Gastroesophageal sphincter (tissue), 4 donors: ENCODE data around the gene GRM3. TPM values are rescaled to one million over a fixed set of nuclear protein-coding genes. Genes with fewer than 3 reads are reported as not detected.

ENCODE experiments used
- ATAC-seq: fragments of 150-250 bp; one replicate; pipeline ENCODE4 v1.9.1; 2016; ENCODE audit warnings: mild to moderate bottlenecking, moderate library complexity
- H3K27ac ChIP-seq, 4 donors: fragments of 200-600 bp; sonication (generic) in 3 of 4; 1 replicate in 3 of 4; 2 replicates in 1 of 4; pipeline ENCODE4 v1.5.1; 2016 to 2019
- H3K27me3 ChIP-seq: fragments of 200-600 bp; sonication (generic); one replicate; pipeline ENCODE4 v1.5.1; 2019
- H3K36me3 ChIP-seq, 2 donors: fragments of 200-600 bp; sonication (generic); one replicate each; pipeline ENCODE4 v1.5.1; 2019; ENCODE audit warnings: control low read depth in 1 of 2
- H3K4me1 ChIP-seq, 3 donors: fragments of 200-600 bp; sonication (generic); 1 replicate in 2 of 3; 2 replicates in 1 of 3; pipeline ENCODE4 v1.5.1; 2016 to 2019; ENCODE audit warnings: control low read depth in 2 of 3
- H3K4me3 ChIP-seq, 2 donors: fragments of 200-600 bp; sonication (generic); one replicate each; pipeline ENCODE4 v1.5.1; 2019; ENCODE audit warnings: mild to moderate bottlenecking in 1 of 2, moderate library complexity in 1 of 2
- H3K9me3 ChIP-seq, 3 donors: fragments of 200-600 bp; sonication (generic); one replicate each; pipeline ENCODE4 v1.5.1; 2017 to 2019; ENCODE audit warnings: control low read depth in 2 of 3
- CTCF ChIP-seq, 4 experiments: fragments of 200-600 bp in 2 of 4; fragments of 450-650 bp in 2 of 4; sonication (generic) in 1 of 4; IDR thresholded peaks; one replicate each; pipeline ENCODE4 v1.5.1; 2017 to 2019; ENCODE audit warnings: antibody characterized with exemption in 4 of 4, mild to moderate bottlenecking in 2 of 4, moderate library complexity in 2 of 4
- EP300 ChIP-seq: sonication (generic); formaldehyde crosslinking; IDR thresholded peaks from one replicate; pipeline ENCODE4 v1.6.1; 2017; ENCODE audit warnings: antibody characterized with exemption, mild to moderate bottlenecking
- POLR2A ChIP-seq, 2 donors: fragments of 450-650 bp; IDR thresholded peaks; one replicate each; pipeline ENCODE4 v1.6.1; 2017; ENCODE audit warnings: antibody characterized with exemption in 2 of 2, mild to moderate bottlenecking in 2 of 2, moderate library complexity in 1 of 2
- POLR2AphosphoS5 ChIP-seq: sonication (generic); formaldehyde crosslinking; IDR thresholded peaks from one replicate; pipeline ENCODE4 v1.6.1; 2017; ENCODE audit warnings: antibody characterized with exemption
- WGBS, 2 donors: methylation state at CpG; one replicate each; pipeline ENCODE4 v1.1.5; 2018; ENCODE audit warnings: low coverage in 1 of 2; 5-methylcytosine and 5-hydroxymethylcytosine counted together
- total RNA-seq, 4 donors: library from RNA; depleted of rRNA; stranded (reverse); fragments of >200 nt; gene quantifications; one replicate each; pipeline ENCODE4 v1.1.0, GENCODE V29; 2016

GRM3 gene
- total RNA-seq, 4 donors from 2014 or later: not detected

DNA sequence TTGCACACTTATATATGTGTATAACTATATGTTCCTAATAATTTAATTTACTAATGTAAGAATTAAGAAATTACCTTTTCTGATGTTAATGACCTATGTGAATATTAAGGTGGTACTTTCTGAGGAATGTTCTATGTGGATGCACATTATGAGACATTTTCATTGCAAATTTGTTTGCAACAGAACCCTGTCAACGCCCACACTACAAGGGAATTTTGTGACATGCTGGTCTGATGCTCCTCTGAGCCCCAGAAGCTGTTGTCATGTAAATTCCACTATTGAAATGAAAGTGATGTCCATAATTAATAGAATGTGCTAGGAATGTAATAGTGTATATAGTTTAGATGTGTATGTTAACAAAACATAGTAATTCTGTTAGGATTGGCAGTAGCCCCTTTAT is 4.5 kb downstream of the GRM3 start:
- no peak for ATAC-seq
- Histone ChIP-seq H3K4me1 (peaks cover 0 to 19% (median 0%) of the 10 kb centered on the region in 3 donors), H3K27me3 (peaks cover 23% of the 10 kb centered on the region), H3K4me3 (no peak overlapping the region), H3K9me3 (no peaks in the 10 kb centered on the region), H3K36me3 (no peaks in the 10 kb centered on the region), H3K27ac (no peak overlapping the region)
- WGBS, 2 donors: 86 to 95% methylated on average over 1 of the region's 1 CpG
- no peak for TF ChIP-seq POLR2A (IDR thresholded peaks at IDR 0.05)

DNA sequence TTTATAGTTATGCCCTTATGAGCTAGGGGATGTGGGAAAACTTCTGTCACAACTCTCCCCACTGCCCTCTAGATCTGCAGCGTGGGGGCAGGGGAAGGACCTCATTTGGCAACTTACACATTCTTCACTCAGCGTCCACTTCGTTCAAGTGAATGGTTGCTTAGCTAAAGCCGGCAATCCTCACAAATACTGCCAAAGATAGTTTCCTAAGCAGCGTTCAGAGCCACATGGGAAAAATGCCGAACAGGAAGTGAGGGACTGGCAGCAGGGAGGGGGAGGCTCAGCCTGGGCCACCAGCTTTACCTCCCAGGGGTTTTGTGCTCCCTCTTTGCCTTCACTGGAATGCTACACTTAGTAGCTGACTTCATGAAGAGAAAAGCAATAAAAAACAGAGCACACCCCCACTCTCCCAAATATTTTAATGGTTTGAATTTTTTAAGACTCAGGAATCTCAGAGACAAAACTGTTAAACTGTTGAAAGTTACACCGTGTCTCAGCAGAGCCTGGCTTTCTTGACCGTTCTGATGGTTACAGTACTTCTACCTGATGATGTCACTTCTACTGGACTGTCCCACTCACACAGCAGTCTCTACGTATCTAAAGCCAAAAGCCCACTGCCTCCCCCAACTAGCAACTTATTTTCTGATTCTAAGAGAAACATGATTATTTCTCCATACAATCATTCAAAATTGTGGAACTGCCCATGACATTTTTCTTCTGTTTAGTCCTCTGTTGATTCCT is 10.4 kb downstream of the GRM3 start:
- H3K27ac ChIP-seq: no peak overlapping the region
- no peaks in the 10 kb centered on the region for H3K4me1 ChIP-seq
- no peaks in the 10 kb centered on the region for H3K27me3 ChIP-seq
- H3K4me3 ChIP-seq: peak overlapping the region in 1 of 2 donors; percentile 20
- no peaks in the 10 kb centered on the region for H3K36me3 ChIP-seq
- TF ChIP-seq POLR2A (IDR thresholded peaks at IDR 0.05) (no peak), POLR2AphosphoS5 (no peak)
- H3K9me3 ChIP-seq: no peaks in the 10 kb centered on the region
- 7 to 25% methylated on average over 5 to 7 of the region's 9 CpGs for WGBS, 2 donors
- ATAC-seq: peak; percentile 65

DNA sequence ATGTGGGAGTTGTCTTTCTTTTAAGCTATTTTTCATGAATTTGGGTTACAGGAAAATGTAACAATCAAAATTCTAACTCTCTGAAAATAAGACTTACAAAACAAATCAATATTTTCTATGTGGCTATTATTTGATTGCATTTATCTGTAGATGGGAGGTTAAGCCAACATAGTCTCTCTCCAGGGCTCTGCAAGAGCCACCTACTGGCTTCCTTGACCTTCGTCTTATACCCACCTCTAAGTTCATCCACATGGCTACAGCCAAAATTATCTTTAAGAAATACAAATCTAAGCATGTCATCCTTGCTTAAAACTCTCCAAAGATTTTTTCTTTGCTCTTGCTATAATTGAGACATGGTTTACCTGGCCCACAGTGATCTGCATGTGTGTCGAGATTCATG is 14.2 kb downstream of the GRM3 start:
- no peak for ATAC-seq
- Histone ChIP-seq H3K4me3 (no peak overlapping the region), H3K9me3 (no peaks in the 10 kb centered on the region), H3K27ac (no peak overlapping the region), H3K27me3 (no peaks in the 10 kb centered on the region), H3K36me3 (no peaks in the 10 kb centered on the region), H3K4me1 (no peaks in the 10 kb centered on the region)
- WGBS, 2 donors: 75 to 85% methylated on average over 2 of the region's 2 CpGs
- no peak for TF ChIP-seq EP300
- TF ChIP-seq CTCF (IDR thresholded peaks at IDR 0.05): no peak
- no peak for TF ChIP-seq POLR2A (IDR thresholded peaks at IDR 0.05)
- no peak for TF ChIP-seq POLR2AphosphoS5

- 69 to 80% methylated on average over 3 of the region's 3 CpGs for WGBS, 2 donors
- H3K27me3 ChIP-seq: no peaks in the 10 kb centered on the region
- H3K9me3 ChIP-seq: no peaks in the 10 kb centered on the region
- no peak overlapping the region for H3K4me3 ChIP-seq
- no peak for ATAC-seq
- H3K4me1 ChIP-seq: no peaks in the 10 kb centered on the region
- no peaks in the 10 kb centered on the region for H3K36me3 ChIP-seq
- no peak overlapping the region for H3K27ac ChIP-seq
- TF ChIP-seq CTCF (IDR thresholded peaks at IDR 0.05) (no peak), POLR2A (IDR thresholded peaks at IDR 0.05) (no peak), EP300 (no peak), POLR2AphosphoS5 (no peak)
These were observed 17.3 kb downstream of the GRM3 start for GRCh38 chr7:86660950-86661462.

DNA sequence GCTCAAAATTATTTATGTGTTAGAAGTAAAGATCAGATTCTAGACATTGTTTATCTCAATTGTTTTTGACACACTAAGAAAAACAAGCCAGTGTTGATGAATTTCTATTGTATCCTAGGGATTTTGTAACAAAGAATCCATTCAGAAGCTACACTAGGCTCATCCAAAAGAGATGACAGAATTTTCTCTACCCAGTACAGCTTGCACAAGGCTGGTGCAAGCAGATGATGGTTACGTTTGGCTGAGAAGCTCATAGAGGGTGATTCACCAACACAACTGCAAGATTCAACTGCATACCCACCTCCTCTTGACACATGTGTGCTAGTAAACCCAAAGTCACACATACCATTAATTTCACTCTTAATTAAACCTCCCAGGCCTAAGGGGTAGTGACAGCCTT is 20.8 kb downstream of the GRM3 start:
- TF ChIP-seq POLR2A (IDR thresholded peaks at IDR 0.05) (no peak), EP300 (no peak), POLR2AphosphoS5 (no peak), CTCF (IDR thresholded peaks at IDR 0.05) (no peak)
- Histone ChIP-seq H3K4me1 (no peaks in the 10 kb centered on the region), H3K4me3 (no peak overlapping the region), H3K27me3 (no peaks in the 10 kb centered on the region), H3K9me3 (no peaks in the 10 kb centered on the region), H3K27ac (no peak overlapping the region), H3K36me3 (no peaks in the 10 kb centered on the region)
- WGBS, 2 donors: 71 to 73% methylated on average over 1 of the region's 1 CpG
- no peak for ATAC-seq

DNA sequence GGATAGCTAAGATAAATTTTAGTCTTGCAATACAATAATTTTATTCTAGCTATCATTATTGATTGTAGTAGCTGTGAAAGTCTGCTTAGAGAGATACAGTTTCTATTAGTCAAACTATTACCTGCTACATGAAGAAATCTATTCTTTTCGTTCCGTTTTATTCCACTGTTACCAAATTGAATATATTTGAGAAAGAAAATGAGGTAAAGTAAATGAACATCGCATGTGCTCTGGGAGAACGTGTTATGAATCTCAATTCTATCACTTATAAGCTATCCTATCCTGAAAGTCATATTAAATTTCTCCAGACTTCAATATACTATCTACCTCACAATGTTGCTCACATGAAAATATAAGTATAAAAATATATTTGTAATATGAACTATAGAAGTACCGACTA is 21.3 kb downstream of the GRM3 start:
- 88 to 90% methylated on average over 5 of the region's 5 CpGs for WGBS, 2 donors
- no peak overlapping the region for H3K27ac ChIP-seq
- H3K36me3 ChIP-seq: no peaks in the 10 kb centered on the region
- no peaks in the 10 kb centered on the region for H3K27me3 ChIP-seq
- H3K4me3 ChIP-seq: no peak overlapping the region
- ATAC-seq: no peak
- no peak for TF ChIP-seq POLR2A (IDR thresholded peaks at IDR 0.05)
- TF ChIP-seq POLR2AphosphoS5: no peak
- no peak for TF ChIP-seq EP300
- TF ChIP-seq CTCF (IDR thresholded peaks at IDR 0.05): no peak
- no peaks in the 10 kb centered on the region for H3K9me3 ChIP-seq
- H3K4me1 ChIP-seq: no peaks in the 10 kb centered on the region
